ENCODE data around the gene SLC5A3.

The SLC5A3 gene

DNA sequence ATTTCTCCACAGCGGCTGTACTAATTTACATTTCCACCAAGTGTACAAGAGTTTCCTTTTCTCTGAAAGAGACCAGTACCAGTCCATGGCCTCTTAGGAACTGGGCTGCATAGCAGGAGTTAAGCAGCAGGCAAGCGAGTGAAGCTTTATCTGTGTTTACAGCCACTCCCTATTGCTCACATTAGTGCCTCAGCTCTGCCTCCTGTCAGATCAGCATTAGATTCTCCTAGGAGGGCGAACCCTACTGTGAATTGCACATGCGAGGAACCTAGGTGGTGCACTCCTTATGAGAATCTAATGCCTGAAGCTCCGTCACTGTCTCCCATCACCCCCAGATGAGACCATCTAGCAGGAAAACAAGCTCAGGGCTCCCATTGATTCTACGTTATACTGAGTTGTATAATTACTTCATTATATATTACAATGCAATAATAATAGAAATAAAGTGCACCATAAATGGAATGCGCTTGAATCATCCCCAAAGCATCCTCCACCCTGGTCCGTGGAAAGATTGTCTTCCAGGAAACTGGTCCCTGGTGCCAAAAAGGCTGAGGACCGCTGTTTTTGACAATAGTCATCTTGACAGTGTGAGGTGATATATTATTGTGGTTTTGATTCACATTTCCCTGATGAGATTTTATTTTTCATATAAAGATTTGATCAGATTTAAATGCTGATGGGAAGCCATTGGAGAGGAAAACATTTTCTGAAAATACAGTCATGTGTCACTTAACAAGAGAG lies 45.5 kb upstream of the SLC5A3 start:
- no peak for TF ChIP-seq ZBTB7A (IDR thresholded peaks at IDR 0.05; ENCODE audit: low read depth)
- no peak for TF ChIP-seq FOXM1 (IDR thresholded peaks at IDR 0.05; ENCODE audit: borderline replicate concordance, low read depth)
- TF ChIP-seq, protein P1, sequence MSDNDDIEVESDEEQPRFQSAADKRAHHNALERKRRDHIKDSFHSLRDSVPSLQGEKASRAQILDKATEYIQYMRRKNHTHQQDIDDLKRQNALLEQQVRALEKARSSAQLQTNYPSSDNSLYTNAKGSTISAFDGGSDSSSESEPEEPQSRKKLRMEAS (IDR thresholded peaks at IDR 0.05), result no peak
- TF ChIP-seq TEAD4 (IDR thresholded peaks at IDR 0.05), result no peak

GRCh38 chr21:34029743-34030528 lies 43.4 kb upstream of the SLC5A3 start:
- TF ChIP-seq TCF12 (IDR thresholded peaks at IDR 0.05; ENCODE audit: low read depth), result no peak
- TF ChIP-seq CREB1 (IDR thresholded peaks at IDR 0.05; ENCODE audit: low read depth), result no peak
- no peak for TF ChIP-seq CEBPB (IDR thresholded peaks at IDR 0.05)
- no peak for TF ChIP-seq RAD21 (IDR thresholded peaks at IDR 0.05; ENCODE audit: low read depth)
- TF ChIP-seq, protein P2, sequence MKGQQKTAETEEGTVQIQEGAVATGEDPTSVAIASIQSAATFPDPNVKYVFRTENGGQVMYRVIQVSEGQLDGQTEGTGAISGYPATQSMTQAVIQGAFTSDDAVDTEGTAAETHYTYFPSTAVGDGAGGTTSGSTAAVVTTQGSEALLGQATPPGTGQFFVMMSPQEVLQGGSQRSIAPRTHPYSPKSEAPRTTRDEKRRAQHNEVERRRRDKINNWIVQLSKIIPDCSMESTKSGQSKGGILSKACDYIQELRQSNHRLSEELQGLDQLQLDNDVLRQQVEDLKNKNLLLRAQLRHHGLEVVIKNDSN (IDR thresholded peaks at IDR 0.05), result peak; percentile 97

DNA sequence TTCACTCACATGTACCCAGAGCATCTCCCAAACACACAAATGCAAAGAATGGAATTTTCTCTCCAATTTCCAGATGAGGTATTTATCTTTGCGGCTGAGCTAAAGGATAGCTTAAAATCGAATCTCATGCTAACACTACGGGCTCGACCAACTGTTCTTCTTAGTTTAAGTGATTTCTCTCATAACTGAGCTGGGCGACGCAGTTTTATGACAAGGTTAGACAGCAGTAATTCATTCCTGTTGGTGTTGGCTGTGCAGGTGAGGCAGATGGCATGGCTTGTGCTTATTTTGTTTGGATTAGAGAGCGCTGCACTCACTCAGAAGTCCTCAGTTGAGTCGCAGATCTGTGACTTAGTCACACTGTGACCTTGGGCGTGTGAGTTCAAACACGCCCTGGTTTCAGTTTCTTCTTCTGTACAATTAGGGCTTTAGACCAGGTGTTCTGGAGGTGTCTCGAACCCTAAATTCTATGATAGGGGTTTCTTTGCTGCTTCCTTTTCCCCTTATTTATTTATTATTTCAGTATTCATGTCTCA lies 41.5 kb upstream of the SLC5A3 start:
- TF ChIP-seq TCF12 (IDR thresholded peaks at IDR 0.05; ENCODE audit: low read depth) (no peak), TAF1 (IDR thresholded peaks at IDR 0.05; ENCODE audit: low read depth) (no peak), ZBTB7A (IDR thresholded peaks at IDR 0.05; ENCODE audit: low read depth) (no peak), RAD21 (IDR thresholded peaks at IDR 0.05; ENCODE audit: low read depth) (no peak), CREB1 (IDR thresholded peaks at IDR 0.05; ENCODE audit: low read depth) (no peak), NFIC (IDR thresholded peaks at IDR 0.05) (no peak), EGR1 (IDR thresholded peaks at IDR 0.05) (no peak), FOXM1 (IDR thresholded peaks at IDR 0.05; ENCODE audit: borderline replicate concordance, low read depth) (no peak), YY1 (IDR thresholded peaks at IDR 0.05; ENCODE audit: low read depth) (no peak), TEAD4 (IDR thresholded peaks at IDR 0.05) (no peak), REST (IDR thresholded peaks at IDR 0.05; ENCODE audit: low read depth) (no peak)
- TF ChIP-seq, protein P2 (IDR thresholded peaks at IDR 0.05), result no peak
- TF ChIP-seq, protein P1 (IDR thresholded peaks at IDR 0.05), result no peak

DNA sequence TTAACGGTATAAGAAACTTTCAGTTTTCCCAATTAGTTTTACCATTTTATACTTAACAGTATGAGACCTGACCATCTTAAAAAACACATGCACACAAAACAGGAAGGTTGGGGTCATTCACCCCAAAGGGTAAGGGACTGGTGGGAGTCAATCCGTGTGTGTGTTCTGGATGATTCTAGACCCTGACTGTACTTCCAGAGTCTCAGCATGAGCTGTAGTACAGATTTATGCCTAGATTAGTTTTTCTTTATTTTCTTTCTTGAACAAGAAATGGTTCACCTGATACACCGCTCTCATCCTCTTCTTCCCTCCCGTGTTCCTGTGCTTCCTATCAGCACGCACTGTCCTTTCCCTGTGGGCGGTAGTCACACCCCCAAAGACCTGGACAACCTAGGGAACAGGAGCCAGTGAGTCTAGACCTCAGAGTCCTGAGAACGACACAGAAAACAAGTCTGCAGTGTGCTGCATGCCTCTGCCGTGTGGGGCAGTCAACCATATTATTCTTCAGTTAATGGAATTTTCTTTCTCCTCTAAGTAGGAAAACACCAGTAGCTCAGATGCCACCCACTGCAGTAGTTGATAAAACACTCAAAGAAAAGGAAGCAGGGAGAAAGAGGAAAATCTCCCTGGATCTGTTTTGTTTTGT lies 38.9 kb upstream of the SLC5A3 start:
- TF ChIP-seq TEAD4 (IDR thresholded peaks at IDR 0.05) (peak; percentile 37; the same call in 1 of the 2 replicates), TCF12 (IDR thresholded peaks at IDR 0.05; ENCODE audit: low read depth) (no peak), FOXM1 (IDR thresholded peaks at IDR 0.05; ENCODE audit: borderline replicate concordance, low read depth) (no peak), NFIC (IDR thresholded peaks at IDR 0.05) (peak; percentile 15; the same call in 1 of the 2 replicates), TAF1 (IDR thresholded peaks at IDR 0.05; ENCODE audit: low read depth) (no peak), EP300 (IDR thresholded peaks at IDR 0.05; ENCODE audit: borderline replicate concordance) (0 out of 2 replicates have a peak, but pooled peaks have one; percentile 27)
- TF ChIP-seq, protein P1 (IDR thresholded peaks at IDR 0.05), result peak; percentile 37; the same call in 1 of the 2 replicates

- peak; percentile 49; the same call in 1 of the 2 replicates for TF ChIP-seq YY1 (IDR thresholded peaks at IDR 0.05; ENCODE audit: low read depth)
- peak; percentile 87 for TF ChIP-seq EP300 (IDR thresholded peaks at IDR 0.05; ENCODE audit: borderline replicate concordance)
- TF ChIP-seq ZBTB7A (IDR thresholded peaks at IDR 0.05; ENCODE audit: low read depth), result no peak
- peak; percentile 96 for TF ChIP-seq TEAD4 (IDR thresholded peaks at IDR 0.05)
- peak; percentile 63; the same call in 1 of the 2 replicates for TF ChIP-seq NFIC (IDR thresholded peaks at IDR 0.05)
- TF ChIP-seq TAF1 (IDR thresholded peaks at IDR 0.05; ENCODE audit: low read depth), result no peak
- TF ChIP-seq, protein P2 (IDR thresholded peaks at IDR 0.05), result peak; percentile 68
- TF ChIP-seq FOXM1 (IDR thresholded peaks at IDR 0.05; ENCODE audit: borderline replicate concordance, low read depth), result peak; percentile 41; the same call in 1 of the 2 replicates
- peak; percentile 25; the same call in 1 of the 2 replicates for TF ChIP-seq RAD21 (IDR thresholded peaks at IDR 0.05; ENCODE audit: low read depth)
- TF ChIP-seq REST (IDR thresholded peaks at IDR 0.05; ENCODE audit: low read depth), result no peak
- no peak for TF ChIP-seq CEBPB (IDR thresholded peaks at IDR 0.05)
- peak; percentile 85 for TF ChIP-seq TCF12 (IDR thresholded peaks at IDR 0.05; ENCODE audit: low read depth)
- no peak for TF ChIP-seq EGR1 (IDR thresholded peaks at IDR 0.05)
- TF ChIP-seq CREB1 (IDR thresholded peaks at IDR 0.05; ENCODE audit: low read depth), result no peak
- TF ChIP-seq, protein P1 (IDR thresholded peaks at IDR 0.05), result peak; percentile 87
Observed at GRCh38 chr21:34035619-34036354, 37.6 kb upstream of the SLC5A3 start.
